GM08714 (cell line): ENCODE data around the gene VEGFB.
A peak's percentile ranks its signal among the peaks of the same experiment; 100 is the strongest.

ENCODE experiments used
- H3K4me3 ChIP-seq: fragments of 200-500 bp; sonication (Bioruptor generic); 2 replicates; pipeline ENCODE4 v1.5.1; 2014; ENCODE audit warnings: mild to moderate bottlenecking, low read length, inconsistent platforms
- ZNF274 ChIP-seq: IDR thresholded peaks from 2 replicates; pipeline ENCODE4 v1.6.1; 2012; ENCODE audit warnings: mild to moderate bottlenecking, low read depth, low read length

VEGFB gene

DNA sequence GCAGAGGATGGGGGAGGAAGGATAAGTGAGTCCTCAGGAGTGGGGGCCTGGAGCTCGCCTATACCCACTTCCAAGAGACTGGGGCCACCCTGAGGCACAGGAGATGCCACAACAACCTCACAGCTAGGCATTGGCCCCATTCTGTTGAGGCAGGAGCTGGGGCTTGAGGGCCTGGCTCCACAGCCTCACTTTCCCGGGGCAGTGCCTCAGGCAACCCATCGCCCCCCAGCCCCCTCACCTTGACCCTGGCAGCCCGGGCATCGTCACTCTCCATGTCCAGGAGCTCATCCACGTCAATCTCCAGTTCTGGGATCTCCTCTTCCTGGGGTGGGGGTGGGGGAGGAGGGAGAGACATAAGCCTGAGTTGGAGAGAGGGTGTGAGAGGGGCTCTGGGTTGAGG lies 10.6 kb downstream of the VEGFB start:
- TF ChIP-seq ZNF274: no peak
- peak overlapping the region; percentile 72; the same call in 1 of the 2 replicates for H3K4me3 ChIP-seq

DNA sequence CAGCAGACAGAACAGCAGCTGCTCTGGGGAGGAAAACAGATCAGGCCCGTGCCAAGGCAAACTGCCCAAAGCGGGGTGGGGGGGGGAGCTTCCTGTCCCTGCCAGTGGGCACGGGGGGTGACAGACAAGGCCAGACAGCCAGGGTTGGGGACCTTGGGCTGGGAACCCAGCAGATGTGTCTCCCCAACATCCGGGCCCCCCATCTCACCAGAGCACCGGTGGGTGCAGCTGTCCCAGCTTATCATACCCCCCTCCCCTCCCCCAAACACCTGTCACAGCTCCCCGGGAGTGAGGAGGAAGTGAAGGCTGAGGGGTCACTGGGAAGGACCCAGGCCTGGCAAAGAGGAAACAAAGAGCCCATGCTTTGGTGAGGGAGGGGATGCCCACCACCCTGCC lies 11.0 kb downstream of the VEGFB start:
- peak overlapping the region; percentile 72; the same call in 1 of the 2 replicates for H3K4me3 ChIP-seq
- TF ChIP-seq ZNF274: no peak

DNA sequence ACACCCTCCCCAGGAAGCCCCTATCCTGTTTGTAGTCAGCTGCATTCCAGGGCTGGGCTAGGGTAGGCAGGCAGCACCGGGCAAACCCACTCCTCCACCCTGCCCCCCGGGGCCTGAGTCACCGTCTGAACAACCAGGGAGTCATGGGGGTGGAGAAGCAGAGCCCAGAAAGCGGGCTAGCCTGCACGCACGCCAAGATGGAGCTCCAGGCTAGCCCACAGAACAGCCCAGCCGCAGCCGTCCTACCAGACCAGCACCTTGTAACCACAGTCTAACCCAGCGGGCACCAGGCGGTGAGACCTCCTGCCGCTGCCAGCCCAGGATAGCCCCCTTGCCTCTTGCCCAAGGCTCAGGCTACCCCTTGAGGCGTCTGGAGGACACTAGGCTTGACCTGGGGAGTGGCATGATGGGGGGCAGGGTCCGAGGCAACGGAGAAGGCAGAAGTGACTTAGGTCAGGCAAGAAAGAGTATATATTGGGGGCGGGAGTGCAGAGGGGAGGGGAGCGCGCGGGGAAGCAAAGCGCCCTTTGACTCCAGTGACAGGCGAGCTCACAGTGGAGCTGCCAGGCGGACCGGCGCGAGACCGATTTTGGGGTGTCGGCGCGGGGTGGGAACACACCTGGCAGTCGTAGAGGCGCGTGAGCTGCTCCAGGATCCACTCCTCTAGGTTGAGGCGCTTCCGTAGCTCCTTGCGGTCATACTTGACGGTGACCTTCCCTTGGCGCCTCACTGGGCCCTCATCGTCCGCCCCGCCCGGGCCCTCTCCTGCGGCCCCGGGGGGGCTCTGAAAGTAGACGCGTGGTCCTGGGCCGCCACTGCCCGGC lies 11.6 kb downstream of the VEGFB start:
- H3K4me3 ChIP-seq: peak overlapping the region; percentile 72
- no peak for TF ChIP-seq ZNF274

DNA sequence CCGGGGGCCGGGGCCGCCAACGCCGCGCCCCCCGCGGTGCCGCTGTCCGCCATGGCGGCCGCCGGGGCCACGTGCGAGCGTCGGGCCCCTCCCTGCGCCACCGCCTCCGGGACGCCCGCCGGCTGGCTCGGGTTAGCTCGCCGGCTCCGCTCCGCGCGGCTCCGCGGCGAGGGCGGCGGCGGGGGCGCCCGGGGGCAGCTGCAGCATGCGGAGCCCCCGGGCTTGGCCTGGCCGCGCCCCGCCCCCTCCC lies 12.2 kb downstream of the VEGFB start:
- H3K4me3 ChIP-seq: peak overlapping the region; percentile 72; the same call in 1 of the 2 replicates

DNA sequence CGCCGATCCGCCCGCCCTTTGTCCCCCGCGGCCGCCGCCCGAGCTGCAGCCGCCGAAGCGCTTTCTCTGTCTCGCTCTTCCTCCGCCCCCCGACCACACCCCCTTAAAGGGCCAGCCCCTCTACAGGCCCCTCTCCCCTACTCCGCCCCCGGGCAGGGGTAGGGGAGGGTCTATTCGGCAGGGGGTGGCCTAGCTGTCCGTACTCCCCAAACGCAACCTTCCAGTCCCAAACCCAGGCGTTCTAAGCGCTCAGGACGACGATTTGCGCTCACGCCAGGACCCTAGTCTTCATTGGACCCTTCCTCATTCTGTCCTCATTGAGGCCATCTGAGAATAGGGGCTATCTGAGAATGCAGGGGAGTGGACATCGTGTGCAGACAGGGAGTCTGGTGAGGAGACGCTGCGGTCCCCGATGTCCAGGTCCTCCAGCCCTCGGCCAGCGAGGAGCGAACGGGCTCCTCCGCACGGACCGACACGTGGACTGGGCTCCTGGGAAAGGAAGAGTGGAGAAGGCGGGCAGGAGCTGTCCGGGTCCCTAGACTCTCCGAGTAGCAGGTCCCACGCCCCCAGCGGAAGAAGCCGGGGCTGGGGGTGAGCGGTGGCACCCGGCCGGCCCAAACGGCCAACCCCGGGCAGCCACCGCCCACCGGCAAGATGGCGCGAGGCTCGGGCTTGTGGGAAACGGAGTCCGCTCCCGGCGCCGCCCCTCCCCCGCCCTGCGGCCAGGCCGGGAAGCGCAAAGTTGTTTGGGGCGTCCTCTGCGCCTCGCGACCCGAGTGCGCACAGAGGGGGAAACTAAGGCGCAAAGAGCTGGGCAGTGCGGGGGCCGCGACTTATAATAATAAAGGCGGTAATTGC lies 12.7 kb downstream of the VEGFB start, which contains the start of gene PPP1R14B:
PPP1R14B (minus strand) TSS at position 73 of the 858 bp plus-strand sequence. CDS start 270 bp downstream, outside the sequence.
- peak within 1 kb of the TSS; percentile 72 for H3K4me3 ChIP-seq
- no peak for TF ChIP-seq ZNF274

DNA sequence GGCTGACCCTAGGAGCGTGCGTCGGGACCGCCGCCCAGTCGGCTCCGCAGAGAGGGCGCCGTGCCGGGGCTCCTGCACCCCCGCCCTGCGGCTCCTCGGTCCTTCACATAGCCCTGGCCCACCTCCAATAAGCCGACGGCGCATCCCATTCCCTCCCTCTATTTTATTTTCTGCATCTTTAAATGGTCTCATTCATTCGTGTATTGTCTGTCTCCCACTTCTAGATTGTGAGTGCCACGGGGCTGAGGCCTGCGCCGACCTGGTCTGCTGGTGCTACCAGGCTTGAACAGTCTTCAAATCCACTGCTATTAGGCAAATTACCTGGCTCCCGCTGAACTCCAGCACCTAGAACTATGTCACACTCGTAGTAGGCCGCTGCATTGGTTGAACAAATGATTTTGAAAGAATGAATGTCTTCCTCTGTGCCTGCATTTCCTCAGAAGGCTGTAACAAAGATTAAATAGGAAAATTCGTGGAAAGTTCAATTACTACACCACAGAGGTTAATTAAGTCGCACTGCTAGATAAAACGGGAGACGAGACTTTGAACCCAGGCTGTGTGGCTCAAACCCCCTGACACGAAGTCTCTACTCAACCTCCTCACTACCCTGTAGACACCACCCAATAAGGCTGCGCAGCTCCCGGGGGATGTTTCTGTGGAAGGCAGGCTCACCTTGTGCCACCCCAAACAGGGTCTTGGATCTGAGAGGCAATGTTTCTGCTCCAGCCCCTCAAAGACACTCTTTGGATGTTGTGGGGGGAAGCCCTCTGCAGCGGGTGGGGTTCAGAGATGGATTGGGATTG lies 13.5 kb downstream of the VEGFB start:
- TF ChIP-seq ZNF274: no peak
- no peak overlapping the region for H3K4me3 ChIP-seq

DNA sequence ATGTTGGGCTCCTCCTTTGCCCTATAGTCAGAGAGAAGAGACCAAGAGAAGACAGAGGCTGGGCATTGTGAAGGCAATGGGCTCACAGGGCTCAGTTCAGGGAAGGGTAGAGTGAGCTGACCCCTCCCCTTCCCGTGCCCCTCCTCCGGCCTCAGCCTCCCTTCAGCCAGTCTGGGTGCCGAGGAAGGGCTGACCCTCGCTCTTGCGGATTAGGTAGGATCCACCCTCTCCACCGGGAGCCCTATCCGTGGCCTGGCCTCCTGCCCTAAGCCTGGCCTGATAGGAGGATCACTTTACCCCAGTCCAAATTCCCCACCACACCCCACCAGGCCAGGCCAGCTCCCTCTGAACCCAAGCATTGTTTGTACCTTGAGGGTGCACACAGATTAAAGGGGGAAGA lies 14.2 kb downstream of the VEGFB start:
- no peak for TF ChIP-seq ZNF274
- H3K4me3 ChIP-seq: no peak overlapping the region

DNA sequence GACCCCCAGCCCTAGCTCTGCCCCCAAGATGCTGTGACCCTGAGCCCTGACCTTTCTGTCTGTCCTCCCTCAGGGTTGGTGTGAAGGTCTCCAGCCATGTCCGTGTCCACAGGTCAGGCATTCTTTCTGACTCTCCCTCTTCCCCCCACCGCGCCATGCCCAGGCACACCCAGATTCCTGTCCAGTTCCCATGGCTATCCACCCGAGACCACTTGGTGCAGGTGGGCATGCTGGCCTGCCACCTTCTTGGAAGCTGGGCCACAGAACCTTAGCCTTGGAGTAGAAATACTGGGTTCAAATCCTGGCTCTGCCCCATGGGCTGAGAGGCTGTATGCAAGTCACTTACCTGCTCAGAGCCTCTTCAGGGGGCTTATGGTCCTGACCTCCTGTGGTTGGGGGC lies 14.7 kb downstream of the VEGFB start:
- H3K4me3 ChIP-seq: no peak overlapping the region
- TF ChIP-seq ZNF274: no peak

DNA sequence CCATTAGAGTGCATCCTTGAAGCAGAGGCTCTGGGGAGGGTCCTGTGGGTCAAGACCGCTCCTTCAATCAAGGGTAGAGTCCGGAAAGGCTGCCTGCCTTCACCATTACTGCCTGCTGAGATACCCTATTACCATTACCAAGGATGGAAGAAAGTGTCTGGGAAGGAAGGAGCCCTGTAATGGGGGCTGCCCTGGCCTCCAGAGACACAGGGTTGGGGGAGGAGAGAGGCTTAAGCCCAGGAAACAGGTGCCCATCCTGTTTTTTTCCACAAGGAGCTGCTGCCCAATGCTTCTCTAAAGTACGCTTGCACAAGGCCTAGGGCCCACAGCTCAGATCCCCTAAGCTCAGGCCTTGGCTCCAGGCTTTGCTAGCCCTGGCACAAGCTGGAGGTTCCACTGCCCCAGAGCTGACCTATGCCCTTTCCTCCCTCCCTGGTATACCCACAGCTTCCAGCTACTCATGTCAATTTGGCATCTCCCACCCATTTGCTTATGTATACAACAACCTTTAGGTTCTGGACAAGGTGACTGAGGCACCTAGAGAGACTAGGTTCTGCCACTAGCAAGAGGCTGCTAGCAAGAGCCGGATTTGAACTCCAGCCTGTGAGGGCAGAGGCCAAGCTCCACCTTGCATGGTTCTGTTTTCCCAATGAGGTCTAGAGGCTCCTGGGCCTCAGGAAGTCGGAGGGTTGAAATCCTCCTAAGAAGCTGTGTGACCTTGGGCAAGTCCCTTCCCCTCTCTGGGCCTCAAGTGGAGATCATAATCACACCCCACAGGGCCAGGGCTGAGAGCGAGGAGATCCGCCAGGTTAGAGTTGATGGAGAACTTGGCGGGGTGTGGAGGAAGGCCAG lies 15.4 kb downstream of the VEGFB start:
- H3K4me3 ChIP-seq: no peak overlapping the region
- TF ChIP-seq ZNF274: no peak

DNA sequence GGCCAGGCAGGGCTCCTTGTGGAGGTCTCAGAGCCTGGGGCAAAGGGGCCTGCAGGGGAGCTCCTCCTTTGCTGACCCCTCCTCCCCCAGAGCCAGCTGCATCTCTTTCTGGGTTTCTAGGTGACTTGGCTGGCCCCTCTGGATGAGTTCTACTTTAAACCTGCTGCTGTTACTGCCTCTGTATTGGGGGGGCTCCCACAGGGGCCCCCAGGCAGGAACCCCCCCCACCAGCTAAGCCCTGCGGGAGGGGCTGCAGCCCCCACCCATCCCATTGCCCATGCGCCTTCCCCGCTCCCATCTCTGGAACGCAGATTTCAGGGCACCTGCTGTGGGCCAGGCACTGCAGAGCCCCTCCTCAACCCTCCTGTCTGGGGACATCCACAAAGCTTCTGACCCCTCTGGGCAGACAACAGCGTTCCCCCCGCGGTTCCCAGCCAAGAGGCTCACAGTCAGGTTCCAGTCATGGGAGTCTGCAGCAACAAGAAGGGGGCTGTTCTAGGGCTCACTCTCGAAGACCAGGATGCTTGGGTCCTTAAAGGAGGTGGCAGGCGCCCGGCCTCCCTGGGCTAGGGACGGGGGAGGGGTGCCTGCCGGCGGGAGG lies 16.1 kb downstream of the VEGFB start:
- no peak overlapping the region; the same call in 1 of the 2 replicates for H3K4me3 ChIP-seq
- no peak for TF ChIP-seq ZNF274

DNA sequence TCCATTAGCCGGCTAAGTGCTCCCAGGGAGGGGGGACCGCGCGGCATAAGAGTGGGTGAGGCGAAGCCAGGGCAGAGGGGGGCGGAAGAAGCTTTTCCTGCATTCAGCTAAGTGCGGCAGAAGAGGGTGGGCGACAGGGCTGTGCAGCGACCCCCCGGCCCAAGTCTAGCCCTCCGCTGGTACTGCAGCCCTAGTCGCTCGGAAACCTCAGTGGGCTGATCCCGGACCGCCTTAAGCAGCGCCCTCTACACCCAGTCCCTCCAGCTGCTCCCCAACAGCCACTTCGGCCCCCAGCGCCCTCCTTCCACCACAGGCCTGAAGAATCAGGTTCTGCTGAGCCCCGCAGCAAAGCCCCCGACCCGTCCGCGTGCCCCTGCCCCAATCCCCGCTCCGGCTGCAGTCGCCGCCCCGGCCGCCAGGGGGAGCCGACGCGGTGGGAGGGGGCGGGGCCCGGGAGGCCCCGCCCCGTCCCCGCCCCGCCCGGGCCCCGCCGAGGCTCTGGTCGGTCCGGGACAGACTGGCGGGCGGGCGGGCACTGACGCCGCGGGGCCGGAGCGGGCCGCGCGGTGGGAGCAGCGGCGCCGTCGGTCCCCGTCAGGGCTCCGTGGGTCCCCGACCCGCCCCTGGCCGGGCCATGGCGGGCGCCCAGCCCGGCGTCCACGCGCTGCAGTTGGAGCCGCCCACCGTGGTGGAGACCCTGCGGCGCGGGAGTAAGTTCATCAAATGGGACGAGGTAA lies 16.8 kb downstream of the VEGFB start, which contains the start of gene PLCB3:
PLCB3 (plus strand) TSS at position 515 of the 737 bp plus-strand sequence; CDS start at position 635, 120 bp downstream.
- H3K4me3 ChIP-seq: peak within 1 kb of the TSS; percentile 80
- no peak for TF ChIP-seq ZNF274

DNA sequence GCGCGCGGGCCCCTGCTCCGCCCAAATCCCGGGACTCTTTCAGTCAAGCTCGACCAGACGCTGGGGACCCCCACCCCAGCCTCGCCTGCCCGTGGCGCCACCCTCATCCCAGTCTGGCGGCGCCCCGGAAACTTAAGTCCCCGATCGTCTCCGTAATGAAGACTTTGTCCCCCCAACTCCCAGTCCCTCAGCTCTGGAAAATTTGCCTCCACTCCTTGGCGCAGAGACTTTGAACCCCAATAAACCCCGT lies 17.3 kb downstream of the VEGFB start:
- no peak for TF ChIP-seq ZNF274
- peak overlapping the region; percentile 80 for H3K4me3 ChIP-seq
